Body of pancreas (tissue), 4 donors: ENCODE data around the gene UNCX. TPM values are rescaled to one million over a fixed set of nuclear protein-coding genes. Genes with fewer than 3 reads are reported as not detected.
"Not testable (repeated sequence)": the region's sequence is repeated elsewhere in the genome, so short reads cannot be mapped to it uniquely, and the experiment has no call there.

Source experiments
- ATAC-seq: fragments of 150-250 bp; one replicate; pipeline ENCODE4 v1.9.1; 2016
- DNase-seq, 4 donors: peaks; one replicate each; pipeline ENCODE4 v3.0.0-alpha.2; 2019
- H3K27ac ChIP-seq, 4 donors: fragments of 200-600 bp; sonication (generic); 1 replicate in 3 of 4; 2 replicates in 1 of 4; pipeline versions ENCODE4 v1.5.1 to v1.6.1; 2016 to 2019; ENCODE audit warnings: mild to moderate bottlenecking in 1 of 4, mixed read lengths in 1 of 4, moderate library complexity in 1 of 4
- H3K27me3 ChIP-seq, 2 donors: fragments of 200-600 bp; sonication (generic); one replicate each; pipeline ENCODE4 v1.6.0; 2016; ENCODE audit warnings: mild to moderate bottlenecking in 1 of 2
- H3K36me3 ChIP-seq, 2 donors: fragments of 200-600 bp; sonication (generic); replicated peaks in 1 of 2; 2 replicates each; pipeline ENCODE4 v1.5.1; 2016; ENCODE audit warnings: low read depth in 2 of 2; ENCODE audit not compliant: insufficient read depth in 1 of 2
- H3K4me1 ChIP-seq: fragments of 200-600 bp; sonication (generic); one replicate; pipeline ENCODE4 v1.6.0; 2016
- H3K4me3 ChIP-seq, 2 donors: fragments of 200-600 bp; sonication (generic); 1 replicate in 1 of 2; 2 replicates in 1 of 2; pipeline ENCODE4 v1.5.1; 2016 to 2019
- H3K9me3 ChIP-seq, 3 donors: fragments of 200-600 bp; sonication (generic); 1 replicate in 2 of 3; 2 replicates in 1 of 3; pipeline ENCODE4 v1.5.1; 2016
- POLR2A ChIP-seq, 3 donors: fragments of 450-650 bp; IDR thresholded peaks; one replicate each; pipeline ENCODE4 v1.6.1; 2016; ENCODE audit warnings: antibody characterized with exemption in 3 of 3, mild to moderate bottlenecking in 2 of 3
- WGBS, 2 donors: methylation state at CpG; one replicate each; pipeline ENCODE4 v1.1.5; 2017; 5-methylcytosine and 5-hydroxymethylcytosine counted together
- intact Hi-C: fragments of 100-400 bp; cut with DNase I; formaldehyde crosslinking; loops from one replicate; pipeline ENCODE4 v1.15.1; 2023
- total RNA-seq, 2 donors: library from RNA; depleted of rRNA; stranded (reverse); fragments of >200 nt; gene quantifications; one replicate each; pipeline ENCODE4 v1.1.0, GENCODE V29; 2016
- TF ChIP-seq, protein P1 (sequence below), 7 experiments: fragments of 450-650 bp in 4 of 7; fragments of 200-600 bp in 3 of 7; sonication (generic) in 3 of 7; IDR thresholded peaks; one replicate each; pipeline ENCODE4 v1.5.1; 2016 to 2019; ENCODE audit warnings: antibody characterized with exemption in 7 of 7

UNCX gene
- total RNA-seq, 2 donors from 2014 or later: not detected

DNA sequence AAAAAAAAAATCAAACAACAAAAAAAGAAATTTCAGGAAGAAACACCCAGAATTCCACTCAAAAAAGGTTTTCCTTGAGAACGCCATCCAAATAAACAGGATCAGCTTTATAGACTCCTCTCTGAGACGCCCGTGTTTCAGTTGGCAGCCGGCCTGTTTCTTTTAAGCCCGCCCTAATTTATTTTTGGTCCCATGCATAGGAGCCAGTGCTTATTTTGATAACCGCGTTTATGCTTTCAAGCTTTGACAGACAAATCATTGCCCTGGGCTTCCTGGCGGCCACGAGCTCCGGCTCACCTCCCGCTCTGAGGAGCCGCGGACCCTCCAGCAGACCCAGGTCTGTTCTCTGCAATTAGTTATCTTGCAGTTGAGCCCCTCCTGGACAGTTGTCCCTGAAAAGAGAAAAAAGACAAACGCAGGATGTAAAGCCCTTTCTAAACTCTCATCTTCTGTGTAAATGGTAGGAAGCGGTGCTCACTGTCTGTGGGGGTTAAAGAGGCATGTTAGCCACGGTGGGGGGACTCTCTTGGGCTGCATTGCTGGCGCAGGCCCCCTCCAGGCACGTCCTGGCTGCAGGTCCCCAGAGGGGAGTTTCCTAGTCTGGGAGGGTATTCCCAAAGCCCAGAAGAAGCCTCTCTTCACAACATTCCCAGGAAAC, 22.2 kb upstream of the UNCX start:
- Histone ChIP-seq H3K9me3 (no peaks in the 10 kb centered on the region), H3K27me3 (peaks cover 0 to 14% of the 10 kb centered on the region in 2 donors), H3K4me3 (no peak overlapping the region), H3K4me1 (peaks cover 11% of the 10 kb centered on the region), H3K27ac (no peak overlapping the region), H3K36me3 (no peaks in the 10 kb centered on the region)
- intact Hi-C loops: no loop called here
- DNase-seq: no peak
- TF ChIP-seq, protein P1, sequence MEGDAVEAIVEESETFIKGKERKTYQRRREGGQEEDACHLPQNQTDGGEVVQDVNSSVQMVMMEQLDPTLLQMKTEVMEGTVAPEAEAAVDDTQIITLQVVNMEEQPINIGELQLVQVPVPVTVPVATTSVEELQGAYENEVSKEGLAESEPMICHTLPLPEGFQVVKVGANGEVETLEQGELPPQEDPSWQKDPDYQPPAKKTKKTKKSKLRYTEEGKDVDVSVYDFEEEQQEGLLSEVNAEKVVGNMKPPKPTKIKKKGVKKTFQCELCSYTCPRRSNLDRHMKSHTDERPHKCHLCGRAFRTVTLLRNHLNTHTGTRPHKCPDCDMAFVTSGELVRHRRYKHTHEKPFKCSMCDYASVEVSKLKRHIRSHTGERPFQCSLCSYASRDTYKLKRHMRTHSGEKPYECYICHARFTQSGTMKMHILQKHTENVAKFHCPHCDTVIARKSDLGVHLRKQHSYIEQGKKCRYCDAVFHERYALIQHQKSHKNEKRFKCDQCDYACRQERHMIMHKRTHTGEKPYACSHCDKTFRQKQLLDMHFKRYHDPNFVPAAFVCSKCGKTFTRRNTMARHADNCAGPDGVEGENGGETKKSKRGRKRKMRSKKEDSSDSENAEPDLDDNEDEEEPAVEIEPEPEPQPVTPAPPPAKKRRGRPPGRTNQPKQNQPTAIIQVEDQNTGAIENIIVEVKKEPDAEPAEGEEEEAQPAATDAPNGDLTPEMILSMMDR (IDR thresholded peaks at IDR 0.05): no peak
- TF ChIP-seq POLR2A (IDR thresholded peaks at IDR 0.05): no peak
- no peak for ATAC-seq
- WGBS, 2 donors: 18 to 19% methylated on average over 18 of the region's 18 CpGs

DNA sequence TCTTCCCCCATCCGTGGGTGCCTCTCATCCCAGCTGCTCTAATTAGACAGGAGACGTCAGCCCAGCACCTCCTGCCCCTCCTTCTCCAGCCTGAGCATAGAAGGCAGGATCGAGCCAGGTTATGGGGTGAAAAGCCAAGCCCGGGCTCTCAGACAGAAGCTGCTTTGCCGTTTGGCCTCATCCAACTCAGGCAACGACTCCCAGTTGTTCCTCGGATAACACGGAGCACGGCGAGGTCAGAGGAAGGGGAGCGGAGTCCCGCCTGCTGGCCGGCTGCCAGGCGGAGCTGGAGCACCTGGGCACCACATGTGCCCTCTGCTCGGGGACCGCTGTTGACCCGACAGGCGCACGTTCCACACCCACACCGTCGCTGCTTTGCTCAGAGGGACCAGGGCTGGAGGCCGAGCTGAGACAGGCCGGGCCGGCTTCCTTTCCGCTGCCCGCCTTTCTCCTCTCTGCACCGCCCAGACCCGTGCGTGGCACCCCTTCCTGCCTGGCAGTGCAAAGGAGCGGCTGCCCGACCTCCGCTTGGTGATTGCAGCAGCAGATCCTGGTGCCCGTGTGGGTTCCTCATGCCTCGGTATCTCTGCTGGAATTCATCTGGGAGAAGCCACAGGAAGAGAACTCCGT, 21.6 kb upstream of the UNCX start:
- Histone ChIP-seq H3K9me3 (no peaks in the 10 kb centered on the region), H3K4me1 (peaks cover 11% of the 10 kb centered on the region), H3K27me3 (peaks cover 0 to 14% of the 10 kb centered on the region in 2 donors), H3K4me3 (no peak overlapping the region), H3K27ac (no peak overlapping the region), H3K36me3 (no peaks in the 10 kb centered on the region)
- intact Hi-C loops: no loop called here
- TF ChIP-seq, protein P1 (IDR thresholded peaks at IDR 0.05): no peak
- TF ChIP-seq POLR2A (IDR thresholded peaks at IDR 0.05): no peak
- WGBS, 2 donors: 7 to 29% methylated on average over 3 to 35 of the region's 35 CpGs
- ATAC-seq (no peak), DNase-seq (no peak)

DNA sequence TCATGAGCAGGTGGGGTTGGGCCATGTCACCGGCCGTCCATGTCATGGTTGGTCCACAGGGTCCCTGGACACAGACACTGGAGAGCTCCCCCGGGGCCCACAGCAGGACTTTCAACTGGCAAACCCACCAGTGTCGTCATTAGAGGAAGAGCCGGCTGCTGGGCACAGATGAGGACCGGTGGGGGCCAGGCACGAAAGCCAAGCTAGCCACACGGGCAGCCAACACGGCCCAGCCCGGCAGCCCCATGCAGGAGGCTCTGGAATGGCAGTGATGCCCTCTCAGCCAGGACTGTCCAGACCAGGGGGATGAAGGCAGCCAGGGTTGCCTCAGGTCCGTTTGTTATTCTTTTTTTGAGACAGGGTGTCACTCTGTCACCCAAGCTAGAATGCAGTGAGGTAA, 21.1 kb upstream of the UNCX start:
- Histone ChIP-seq H3K4me1 (peaks cover 11% of the 10 kb centered on the region), H3K27me3 (peaks cover 0 to 14% of the 10 kb centered on the region in 2 donors), H3K9me3 (no peaks in the 10 kb centered on the region), H3K36me3 (no peaks in the 10 kb centered on the region), H3K4me3 (no peak overlapping the region), H3K27ac (no peak overlapping the region)
- no peak for TF ChIP-seq POLR2A (IDR thresholded peaks at IDR 0.05)
- TF ChIP-seq, protein P1 (IDR thresholded peaks at IDR 0.05): no peak
- intact Hi-C loops: no loop called here
- no peak for DNase-seq
- 67% methylated on average over 11 of the region's 11 CpGs; no CpG with 5 or more reads in 1 of the 2 donors for WGBS, 2 donors
- no peak for ATAC-seq

DNA sequence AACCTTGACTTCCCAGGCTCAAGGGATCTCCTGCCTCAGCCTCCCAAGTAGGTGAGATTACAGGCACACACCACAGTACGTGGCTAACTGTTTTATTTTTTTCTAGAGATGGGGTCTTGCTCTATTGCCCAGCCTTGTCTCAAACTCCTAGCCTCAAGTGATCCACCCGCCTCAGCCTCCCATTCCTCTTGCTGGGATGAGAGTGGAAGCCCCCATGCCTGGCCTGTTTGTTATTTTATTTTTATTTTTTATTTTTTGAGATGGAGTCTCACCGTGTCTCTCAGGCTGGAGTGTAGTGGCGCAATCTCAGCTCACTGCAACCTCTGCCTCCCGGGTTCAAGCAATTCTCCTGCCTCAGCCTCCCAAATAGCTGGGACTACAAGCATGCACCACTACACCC, 20.6 kb upstream of the UNCX start:
- H3K27ac ChIP-seq, intact Hi-C loops, DNase-seq, ATAC-seq, H3K9me3 ChIP-seq, H3K36me3 ChIP-seq, H3K4me3 ChIP-seq: not testable (repeated sequence)
- peaks cover 0 to 14% of the 10 kb centered on the region in 2 donors for H3K27me3 ChIP-seq
- H3K4me1 ChIP-seq: peaks cover 11% of the 10 kb centered on the region
- WGBS, 2 donors: 75 to 83% methylated on average over 5 of the region's 5 CpGs

DNA sequence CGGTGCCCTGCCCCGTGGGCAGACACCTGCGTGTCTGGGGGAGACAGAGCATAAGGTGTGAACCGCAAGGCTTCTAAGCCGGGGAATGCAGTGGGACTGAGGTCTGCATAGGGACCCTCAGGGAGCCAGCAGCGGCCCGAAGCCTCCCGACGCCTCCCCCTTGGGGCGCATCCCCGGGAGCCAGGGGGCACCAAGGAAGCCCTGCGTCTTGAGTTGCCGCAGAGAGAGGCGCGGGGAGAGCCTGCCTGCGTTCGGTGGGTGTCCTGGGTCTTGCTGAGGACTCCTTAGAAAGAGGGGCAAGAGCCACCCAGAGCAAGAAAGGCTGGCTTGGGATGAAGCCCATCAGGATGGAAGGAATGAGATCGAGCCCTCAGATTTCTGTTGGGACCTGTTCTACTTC, 18.2 kb upstream of the UNCX start:
- no peaks in the 10 kb centered on the region for H3K36me3 ChIP-seq
- intact Hi-C loops: no loop called here
- no peaks in the 10 kb centered on the region for H3K9me3 ChIP-seq
- peaks cover 0 to 14% of the 10 kb centered on the region in 2 donors for H3K27me3 ChIP-seq
- ATAC-seq: no peak
- no peak overlapping the region for H3K4me3 ChIP-seq
- 47 to 56% methylated on average over 15 to 18 of the region's 18 CpGs for WGBS, 2 donors
- no peak for DNase-seq
- peaks cover 11% of the 10 kb centered on the region for H3K4me1 ChIP-seq
- TF ChIP-seq, protein P1 (IDR thresholded peaks at IDR 0.05): no peak
- no peak for TF ChIP-seq POLR2A (IDR thresholded peaks at IDR 0.05)
- no peak overlapping the region for H3K27ac ChIP-seq
